Measurements from ENCODE around the gene NUFIP1.

DNA sequence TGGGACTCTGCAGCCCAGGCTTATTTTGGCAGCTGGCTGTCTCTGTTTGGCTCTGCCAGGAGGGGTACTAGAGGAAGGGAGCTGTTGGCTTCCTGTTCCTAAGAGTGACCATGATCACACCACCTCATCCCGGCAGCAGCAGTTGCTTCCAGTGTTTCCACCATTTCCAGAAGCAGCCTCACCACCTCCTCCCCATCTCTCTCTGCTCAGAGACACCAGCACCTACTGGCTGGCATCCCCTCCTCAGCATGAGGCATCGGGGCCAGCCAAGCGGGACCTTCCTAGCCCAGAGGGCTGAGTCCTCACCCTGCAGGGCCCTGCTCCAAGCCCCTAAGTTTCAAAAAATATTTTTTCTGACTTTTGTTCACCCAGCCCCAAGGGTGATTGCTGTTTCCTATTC lies 59.0 kb downstream of the NUFIP1 start:
- TF ChIP-seq ELF4 (IDR thresholded peaks at IDR 0.05) (no peak), BHLHE40 (IDR thresholded peaks at IDR 0.05; ENCODE audit: borderline replicate concordance) (no peak), SP1 (IDR thresholded peaks at IDR 0.05) (no peak), CTBP1 (IDR thresholded peaks at IDR 0.05; ENCODE audit: borderline replicate concordance) (no peak)
